GM18498 (cell line): ENCODE results near the gene HECTD3.
A peak's percentile ranks its signal among the peaks of the same experiment; 100 is the strongest.
"Not testable (repeated sequence)": the region's sequence is repeated elsewhere in the genome, so short reads cannot be mapped to it uniquely, and the experiment has no call there.

Source experiments
- ATAC-seq: cut with Tn5 transposase; IDR thresholded peaks from one replicate; pipeline ENCODE4 v1.9.1; 2021; ENCODE audit warnings: mild to moderate bottlenecking, moderate library complexity; ENCODE audit not compliant: unreplicated experiment

Gene HECTD3

GRCh38 chr1:44994309-44994898 lies 16.7 kb downstream of the HECTD3 start:
- ATAC-seq: no peak

DNA sequence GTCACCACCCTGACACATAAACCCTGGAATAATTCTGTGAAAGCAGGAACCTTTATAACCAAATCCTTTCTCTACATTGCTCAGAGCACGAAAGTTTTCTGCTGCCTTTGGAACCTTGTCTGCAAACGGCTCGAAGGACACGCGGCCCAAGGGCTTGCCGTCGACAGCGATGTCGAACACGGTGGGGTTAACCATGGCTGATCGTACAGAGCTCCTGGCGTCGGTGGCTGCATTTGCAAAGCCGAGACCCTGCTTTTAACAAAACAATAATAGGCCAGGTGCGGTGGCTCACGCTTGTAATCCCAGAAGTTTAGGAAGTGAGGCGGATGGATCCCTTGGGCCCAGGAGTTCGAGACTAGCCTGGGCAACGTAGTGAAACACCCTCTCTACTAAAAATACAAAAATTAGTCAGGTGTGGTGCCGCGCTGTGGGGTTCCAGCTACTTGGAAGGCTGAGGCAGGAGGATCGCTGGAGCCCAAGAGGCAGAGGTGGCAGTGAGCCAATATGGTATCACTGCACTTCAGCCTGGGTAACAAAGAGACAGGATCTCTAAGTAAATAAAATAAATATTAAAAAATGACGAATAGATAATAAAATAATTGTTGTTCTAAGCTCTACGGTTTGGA lies 22.5 kb downstream of the HECTD3 start:
- ATAC-seq: no peak

DNA sequence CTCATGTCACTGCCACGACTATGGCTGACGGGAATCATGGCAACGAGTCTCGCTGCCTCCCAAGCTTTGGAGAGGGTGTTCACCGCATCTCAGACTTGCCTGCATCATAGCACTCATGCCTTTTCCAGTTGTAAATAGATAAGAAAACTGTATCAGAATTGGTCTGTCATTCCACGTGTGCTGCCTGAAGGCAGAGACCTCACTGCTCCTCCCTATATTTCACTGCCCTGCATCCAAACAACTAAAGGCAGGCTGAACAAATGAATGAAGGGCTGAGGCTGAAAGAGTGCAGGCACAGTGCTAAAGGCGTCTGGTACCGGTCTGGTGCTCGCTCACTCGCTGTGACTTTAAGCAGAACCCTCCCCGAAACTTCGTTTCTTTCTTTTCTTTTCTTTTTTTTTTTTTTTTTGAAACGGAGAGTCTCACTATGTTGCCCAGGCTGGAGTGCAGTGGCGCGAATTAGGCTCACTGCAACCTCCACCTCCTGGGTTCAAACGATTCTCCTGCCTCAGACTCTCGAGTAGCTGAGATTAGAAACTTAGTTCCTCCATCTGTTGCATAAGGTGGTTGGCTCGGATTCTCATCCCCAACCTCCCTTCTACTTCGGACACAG lies 25.3 kb downstream of the HECTD3 start:
- peak; percentile 10 for ATAC-seq

GRCh38 chr1:44977372-44977771 lies 33.8 kb downstream of the HECTD3 start:
- not testable (repeated sequence) for ATAC-seq

DNA sequence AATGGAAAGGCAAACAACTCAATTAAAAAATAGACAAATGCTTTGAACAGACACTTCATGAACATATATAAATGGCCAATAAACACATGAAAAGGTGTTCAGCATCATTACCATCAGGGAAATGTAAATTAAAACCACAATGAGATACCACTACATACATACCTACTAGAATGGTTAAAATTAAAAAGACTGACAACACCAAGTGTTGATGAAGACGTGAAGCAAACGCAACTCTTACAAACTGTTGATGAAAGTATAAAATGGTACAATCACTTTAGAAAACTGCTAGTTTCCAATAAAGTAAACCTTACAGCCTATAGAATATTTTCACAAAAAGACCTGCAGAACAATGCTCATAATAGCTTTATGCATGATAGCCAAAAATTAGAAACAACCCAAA lies 34.9 kb downstream of the HECTD3 start:
- no peak for ATAC-seq

DNA sequence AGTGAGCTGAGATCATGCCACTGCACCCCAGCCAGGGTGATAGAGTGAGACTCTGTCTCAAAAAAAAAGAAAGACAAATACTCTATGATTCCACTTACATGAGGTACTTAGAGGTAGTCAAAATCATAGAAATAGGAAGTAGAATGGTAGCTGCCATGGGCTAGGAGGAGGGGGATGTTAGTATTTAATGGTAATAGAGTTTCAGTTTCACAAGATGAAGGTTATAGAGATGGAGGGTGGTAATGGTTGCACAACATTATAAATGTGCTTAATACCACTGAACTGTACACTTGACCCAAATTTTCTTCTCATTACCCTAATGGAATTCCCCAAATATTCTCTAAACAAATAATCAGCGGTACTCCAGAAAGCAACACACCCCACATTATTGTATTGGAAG lies 37.5 kb downstream of the HECTD3 start:
- no peak for ATAC-seq

GRCh38 chr1:44970317-44970716 lies 40.8 kb downstream of the HECTD3 start:
- ATAC-seq: no peak

- ATAC-seq: no peak
These were observed 46.7 kb downstream of the HECTD3 start for GRCh38 chr1:44964396-44964795.

DNA sequence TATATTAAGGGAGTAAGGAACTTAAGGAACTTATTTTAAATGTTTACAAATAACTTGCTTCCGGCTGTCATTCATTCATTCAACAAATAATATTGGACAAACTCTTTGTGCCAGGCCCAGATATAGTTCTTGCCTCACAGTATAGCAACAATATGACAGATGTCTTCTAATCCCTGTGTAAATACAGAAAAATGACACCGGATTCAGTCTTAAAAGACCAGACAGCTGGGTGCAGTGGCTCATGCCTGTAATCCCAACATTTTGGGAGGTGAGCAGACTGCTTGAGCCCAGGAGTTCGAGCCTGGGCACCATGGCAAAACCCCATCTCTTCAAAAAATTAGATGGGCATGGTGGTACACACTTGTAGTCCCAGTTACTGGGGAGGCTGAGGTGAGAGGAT lies 48.4 kb downstream of the HECTD3 start:
- no peak for ATAC-seq

GRCh38 chr1:44962022-44962421 lies 49.1 kb downstream of the HECTD3 start:
- not testable (repeated sequence) for ATAC-seq

DNA sequence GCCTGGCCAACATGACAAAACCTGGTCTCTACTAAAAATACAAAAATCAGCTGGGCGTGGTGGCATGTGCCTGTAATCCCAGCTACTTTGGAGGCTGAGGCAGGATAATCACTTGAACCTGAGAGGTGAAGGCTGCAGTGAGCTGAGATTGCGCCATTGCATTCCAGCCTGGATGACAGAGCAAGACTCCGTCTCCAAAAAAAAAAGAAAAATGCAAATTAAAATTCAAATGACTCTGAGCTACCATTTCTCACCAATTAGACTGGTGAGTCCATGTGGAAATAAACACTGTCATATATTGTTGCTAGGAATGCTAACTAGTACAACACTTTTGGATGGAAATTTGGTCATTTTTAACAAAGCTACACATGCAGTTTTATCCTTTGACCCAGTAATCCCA lies 53.6 kb downstream of the HECTD3 start:
- ATAC-seq: not testable (repeated sequence)

DNA sequence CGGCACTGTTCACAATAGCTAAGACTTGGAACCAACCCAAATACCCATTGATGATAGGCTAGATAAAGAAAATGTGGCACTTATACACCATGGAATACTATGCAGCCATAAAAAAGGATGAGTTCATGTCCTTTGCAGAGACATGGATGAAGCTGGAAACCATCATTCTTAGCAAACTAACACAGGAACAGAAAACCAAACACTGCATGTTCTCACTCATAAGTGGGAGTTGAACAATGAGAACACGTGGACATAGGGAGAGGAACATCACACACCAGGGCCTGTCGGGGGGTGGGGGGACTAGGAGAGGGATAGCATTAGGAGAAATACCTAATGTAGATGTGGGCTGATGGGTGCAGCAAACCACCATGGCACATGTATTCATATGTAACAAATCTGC lies 55.0 kb downstream of the HECTD3 start:
- not testable (repeated sequence) for ATAC-seq
